ENCODE measurements around the gene SLC2A4.
A peak's percentile ranks its signal among the peaks of the same experiment; 100 is the strongest.

The SLC2A4 gene

DNA sequence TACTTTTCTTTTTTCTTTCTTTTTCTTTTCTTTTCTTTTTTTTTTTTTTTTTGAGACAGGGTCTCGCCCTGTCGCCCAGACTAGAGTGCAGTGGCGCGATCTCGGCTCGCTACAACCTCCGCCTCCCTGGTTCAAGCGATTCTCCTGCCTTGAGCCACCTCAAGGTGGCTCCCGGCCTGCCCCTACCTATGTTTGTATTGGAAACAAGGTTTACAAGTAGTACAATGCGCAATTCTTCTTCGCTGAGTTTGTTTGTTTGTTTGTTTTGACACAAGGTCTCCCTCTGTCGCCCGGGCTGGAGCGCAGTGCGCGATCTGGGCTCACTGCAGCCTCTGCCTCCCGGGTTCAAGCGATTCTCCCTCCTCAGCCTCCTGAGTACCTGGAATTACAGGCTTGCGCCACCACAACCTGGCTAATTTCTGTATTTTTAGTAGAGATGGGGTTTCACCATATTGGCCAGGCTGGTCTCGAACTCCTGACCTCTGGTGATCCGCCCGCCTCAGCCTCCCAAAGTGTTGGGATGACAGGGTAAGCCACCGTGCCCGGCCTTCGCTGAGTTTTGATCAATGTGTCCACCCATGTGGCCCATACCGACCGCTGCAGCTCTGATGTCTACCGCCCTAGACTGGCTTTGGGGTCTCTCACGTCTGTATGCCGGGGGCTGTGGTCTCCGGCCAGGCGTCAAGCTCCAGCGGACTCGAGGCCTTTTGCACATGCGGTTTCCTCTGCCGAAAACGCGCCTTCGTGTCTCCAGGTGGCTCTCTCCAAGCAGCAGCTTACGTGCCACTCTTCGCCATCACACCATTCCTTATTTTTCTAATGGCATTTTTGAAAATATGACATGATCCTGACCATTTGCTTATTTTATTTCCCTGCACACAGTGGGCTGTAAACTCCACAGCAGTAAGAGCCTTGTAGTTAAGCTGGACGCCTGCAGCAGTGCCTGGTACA lies 14.0 kb downstream of the SLC2A4 start:
- H3K27ac ChIP-seq = no peak overlapping the region
- peaks cover 0 to 16% (median 0%) of the 10 kb centered on the region in 11 experiments; a peak in 3 of 22 replicates for H4K20me1 ChIP-seq

DNA sequence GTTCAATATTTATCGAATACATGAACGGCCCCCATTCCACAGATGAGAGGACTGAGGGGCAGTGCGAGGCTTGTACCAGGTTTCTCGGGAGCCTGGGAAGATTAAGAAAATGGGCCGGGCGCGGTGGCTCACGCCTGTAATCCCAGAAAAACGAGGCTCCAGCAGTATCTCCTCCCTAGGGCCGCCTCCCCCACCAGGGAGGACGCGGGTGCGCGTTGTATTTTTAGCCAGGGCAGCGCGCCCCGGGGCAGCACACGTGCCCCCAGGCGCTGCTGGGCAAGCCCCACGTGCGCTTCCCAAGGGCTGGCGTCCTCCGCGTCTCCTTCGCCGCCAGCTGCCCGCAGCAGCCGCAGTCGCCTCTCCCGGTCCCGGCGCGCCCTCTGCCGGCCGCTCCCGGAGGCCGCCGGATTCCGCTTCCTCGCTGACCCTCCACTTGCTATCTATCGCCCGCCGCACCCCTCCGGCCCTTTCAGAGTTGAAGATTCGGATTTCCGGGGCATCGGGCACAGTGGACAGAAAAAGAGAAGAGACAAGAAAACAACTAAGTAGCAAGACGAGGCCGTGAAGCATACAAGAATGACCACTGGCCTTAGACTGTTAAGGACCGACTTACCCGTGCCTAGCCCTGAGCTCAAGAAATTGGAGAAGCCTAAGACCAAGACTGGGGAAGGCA lies 14.8 kb downstream of the SLC2A4 start:
- Histone ChIP-seq H3K27me3 (peaks cover 48 to 60% (median 52%) of the 10 kb centered on the region in 11 experiments), H3K9me3 (replicated peaks in 1 of 11) (no peaks in the 10 kb centered on the region), H3K4me1 (peaks cover 15 to 41% (median 37%) of the 10 kb centered on the region in 10 experiments), H3K9ac (peak overlapping the region in 5 of 11 experiments; percentile 33 to 52 (median 40); a peak in 7 of 22 replicates), H4K20me1 (peaks cover 0 to 16% (median 0%) of the 10 kb centered on the region in 11 experiments; a peak in 3 of 22 replicates), H3K4me2 (peak overlapping the region; percentile 74 to 90 (median 82)), H3K4me3 (peak overlapping the region in 1 of 10 experiments; percentile 37; a peak in 3 of 20 replicates), H3K36me3 (no peaks in the 10 kb centered on the region), H3K27ac (no peak overlapping the region)
- TF ChIP-seq Cebpa-rat (IDR thresholded peaks at IDR 0.05) = no peak

More for the DNA sequence above, 14.0 kb downstream of the SLC2A4 start:
- no peaks in the 10 kb centered on the region for H3K9me3 ChIP-seq (replicated peaks in 1 of 11)
- peak overlapping the region in 3 of 11 experiments; percentile 34 to 59 (median 35); a peak in 4 of 22 replicates for H3K9ac ChIP-seq
- TF ChIP-seq Cebpa-rat (IDR thresholded peaks at IDR 0.05) = no peak
- H3K4me1 ChIP-seq = peaks cover 15 to 41% (median 37%) of the 10 kb centered on the region in 10 experiments
- no peaks in the 10 kb centered on the region for H3K36me3 ChIP-seq
- H3K4me2 ChIP-seq = peak overlapping the region; percentile 76 to 90 (median 82)
- H3K27me3 ChIP-seq = peaks cover 51 to 69% (median 59%) of the 10 kb centered on the region in 11 experiments
- H3K4me3 ChIP-seq = peak overlapping the region in 9 of 10 experiments; percentile 18 to 62 (median 43); a peak in 10 of 20 replicates

GRCh38 chr17:7304179-7304578 lies 22.7 kb downstream of the SLC2A4 start:
- Histone ChIP-seq H3K4me1 (peaks cover 9 to 13% (median 11%) of the 10 kb centered on the region in 10 experiments), H3K36me3 (peaks cover 0 to 7% (median 2%) of the 10 kb centered on the region in 11 experiments; a peak in 17 of 22 replicates), H3K9me3 (replicated peaks in 1 of 11) (no peaks in the 10 kb centered on the region; a peak in 1 of 22 replicates), H3K9ac (no peak overlapping the region), H3K4me3 (no peak overlapping the region), H3K27me3 (no peaks in the 10 kb centered on the region), H4K20me1 (peaks cover 9 to 15% (median 11%) of the 10 kb centered on the region in 11 experiments), H3K27ac (no peak overlapping the region), H3K4me2 (no peak overlapping the region)
- TF ChIP-seq Cebpa-rat (IDR thresholded peaks at IDR 0.05) = no peak

DNA sequence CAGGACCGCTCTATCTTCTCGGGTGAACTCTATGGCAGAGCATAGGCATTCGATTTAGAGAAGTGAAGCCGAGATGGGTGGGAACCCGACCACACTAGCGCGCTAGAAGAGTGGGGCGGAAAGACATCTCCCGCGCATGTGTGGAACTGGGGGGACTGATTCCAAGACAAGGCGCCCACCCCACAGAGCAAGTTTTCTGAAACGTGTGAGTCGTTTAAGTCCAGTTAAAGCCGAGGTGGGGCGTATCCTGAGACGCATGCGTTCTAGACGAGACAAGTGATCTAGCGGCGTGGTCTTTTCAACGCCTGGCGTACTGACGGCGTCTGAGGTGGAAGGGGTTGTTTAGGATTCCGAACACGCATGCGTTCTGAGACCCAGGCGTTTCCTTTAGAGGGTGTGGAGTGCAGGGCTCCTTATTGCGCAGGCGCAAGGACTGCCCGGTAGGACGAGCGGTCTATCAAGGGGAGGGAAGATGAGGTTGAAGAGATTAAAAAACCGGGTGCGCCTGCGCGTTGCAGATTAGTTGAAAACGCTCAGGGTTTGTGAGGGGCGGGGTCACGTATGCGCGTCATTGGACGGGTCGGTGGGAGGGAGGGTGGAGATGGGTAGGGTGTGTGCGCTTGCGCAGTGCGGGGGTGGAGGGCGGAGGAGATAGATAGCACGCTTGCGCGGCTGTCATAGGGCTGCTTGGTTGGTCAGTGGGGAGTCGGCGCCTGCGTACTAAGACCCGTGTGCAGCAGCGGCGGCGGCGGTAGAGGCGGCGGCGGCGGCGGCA lies 25.6 kb downstream of the SLC2A4 start, which contains the start of gene EIF5A:
Gene EIF5A (plus strand): TSS at position 718 of the 775 bp plus-strand sequence. CDS start 2,008 bp downstream, outside the sequence.
- H3K4me1 ChIP-seq = peaks cover 34 to 42% (median 38%) of the 10 kb centered on the region in 10 experiments

DNA sequence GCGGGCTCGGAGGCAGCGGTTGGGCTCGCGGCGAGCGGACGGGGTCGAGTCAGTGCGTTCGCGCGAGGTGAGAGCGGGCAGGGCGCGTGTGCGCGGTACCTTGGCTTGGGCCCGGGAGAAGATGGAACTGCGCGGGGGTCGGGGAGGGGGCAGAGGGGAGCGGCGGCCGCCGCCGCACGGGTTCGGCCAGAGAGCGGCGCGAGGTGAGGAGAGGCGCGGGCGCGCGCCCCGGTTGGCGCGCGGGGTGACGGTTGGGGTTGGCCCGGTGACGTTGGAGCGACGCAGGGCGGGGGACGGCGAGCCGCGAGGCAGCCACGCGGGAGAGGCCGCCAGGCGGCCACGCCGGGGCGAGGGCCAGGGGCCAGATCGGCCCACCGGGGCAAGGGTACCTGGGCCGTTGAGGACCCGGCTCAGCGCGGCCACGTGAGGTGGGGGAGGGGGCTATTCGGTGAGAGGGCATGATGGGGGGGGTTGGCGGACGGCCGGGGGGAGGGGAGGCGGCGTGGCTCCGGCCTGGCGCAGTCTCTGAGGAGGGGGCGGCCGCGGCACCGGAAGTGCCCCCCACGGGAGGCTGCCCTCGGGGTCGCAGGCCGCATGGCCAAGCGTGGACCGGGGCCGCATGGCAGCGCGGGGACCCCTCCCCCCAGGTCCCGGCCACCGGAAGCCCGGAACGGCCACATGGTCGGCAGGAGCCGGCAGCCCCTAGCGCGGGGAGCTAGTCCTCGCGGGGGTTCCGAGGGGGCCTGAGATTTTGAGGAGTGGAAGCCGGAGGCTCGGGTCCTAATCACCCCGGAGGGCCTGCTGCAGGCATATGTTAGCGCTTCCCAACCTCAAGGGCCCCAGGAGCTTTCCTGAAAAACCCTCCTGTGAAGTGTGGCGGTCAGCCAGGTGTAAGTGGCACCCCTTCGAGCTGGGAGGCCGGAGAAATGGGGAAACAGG lies 26.4 kb downstream of the SLC2A4 start:
- H3K4me2 ChIP-seq = peak overlapping the region; percentile 81 to 99 (median 94)
- H3K4me3 ChIP-seq = peak overlapping the region; percentile 87 to 100 (median 93)
- H4K20me1 ChIP-seq = peaks cover 47 to 53% (median 49%) of the 10 kb centered on the region in 11 experiments
- no peaks in the 10 kb centered on the region for H3K27me3 ChIP-seq
- peak overlapping the region; percentile 93 to 99 (median 97) for H3K27ac ChIP-seq
- H3K36me3 ChIP-seq = peaks cover 37 to 45% (median 39%) of the 10 kb centered on the region in 11 experiments
- H3K9me3 ChIP-seq (replicated peaks in 1 of 11) = no peaks in the 10 kb centered on the region; a peak in 1 of 22 replicates
- H3K4me1 ChIP-seq = peaks cover 40 to 51% (median 46%) of the 10 kb centered on the region in 10 experiments
- no peak for TF ChIP-seq Cebpa-rat (IDR thresholded peaks at IDR 0.05)
- peak overlapping the region; percentile 94 to 100 (median 98) for H3K9ac ChIP-seq

More for the DNA sequence above, 25.6 kb downstream of the SLC2A4 start, which contains the start of gene EIF5A:
- Histone ChIP-seq H3K27ac (peak within 1 kb of the TSS; percentile 93 to 99 (median 97)), H3K27me3 (no peaks in the 10 kb centered on the region), H4K20me1 (peaks cover 39 to 44% (median 41%) of the 10 kb centered on the region in 11 experiments), H3K9ac (peak within 1 kb of the TSS; percentile 94 to 100 (median 98)), H3K36me3 (peaks cover 29 to 36% (median 31%) of the 10 kb centered on the region in 11 experiments), H3K4me3 (peak within 1 kb of the TSS; percentile 87 to 100 (median 93)), H3K4me2 (peak within 1 kb of the TSS; percentile 81 to 99 (median 94)), H3K9me3 (replicated peaks in 1 of 11) (no peaks in the 10 kb centered on the region; a peak in 1 of 22 replicates)
- no peak for TF ChIP-seq Cebpa-rat (IDR thresholded peaks at IDR 0.05)

DNA sequence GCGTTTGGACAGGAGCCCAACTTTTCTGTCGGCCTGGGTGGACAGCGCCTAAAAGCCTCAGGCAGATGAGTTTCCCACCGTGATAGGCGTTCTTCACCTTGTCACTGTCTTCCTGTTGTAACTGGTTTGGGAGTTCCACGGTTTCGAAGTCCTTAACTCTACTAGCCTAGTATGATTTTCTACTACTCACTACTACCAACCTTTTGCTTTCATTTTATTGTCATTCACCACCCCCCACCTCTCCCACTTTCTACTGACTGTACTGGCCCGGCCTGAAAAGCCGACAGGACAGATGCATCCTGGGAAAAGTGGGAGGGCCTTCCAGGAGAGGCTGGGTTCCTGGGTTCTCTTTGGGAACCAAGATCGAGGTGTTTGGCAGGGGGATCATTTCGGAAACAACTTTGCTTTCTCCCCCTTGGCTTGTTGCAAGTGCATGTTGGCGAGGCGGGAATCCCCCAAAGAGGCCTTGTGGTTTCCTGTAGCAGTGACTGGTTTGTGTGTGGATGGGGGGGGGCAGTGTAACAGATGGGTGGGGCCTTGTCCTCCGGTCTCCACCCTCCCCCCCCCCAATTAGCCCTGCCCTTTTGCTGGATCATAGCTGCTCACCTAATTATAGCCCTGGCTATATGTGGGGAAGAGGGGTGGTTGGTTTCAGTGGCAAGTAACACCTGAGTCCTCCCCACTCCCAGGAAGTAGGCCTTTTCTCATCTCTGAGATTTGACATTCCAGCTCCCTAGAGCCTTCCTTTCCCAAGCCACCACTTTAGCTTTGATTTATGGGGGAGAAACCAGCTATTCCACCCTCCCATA lies 27.3 kb downstream of the SLC2A4 start:
- no peak for TF ChIP-seq Cebpa-rat (IDR thresholded peaks at IDR 0.05)
- H3K9ac ChIP-seq = peak overlapping the region; percentile 94 to 100 (median 98)
- peaks cover 46 to 54% (median 48%) of the 10 kb centered on the region in 11 experiments for H3K36me3 ChIP-seq
- H3K4me1 ChIP-seq = peaks cover 49 to 60% (median 54%) of the 10 kb centered on the region in 10 experiments
- peak overlapping the region; percentile 87 to 100 (median 93) for H3K4me3 ChIP-seq
- peaks cover 56 to 61% (median 58%) of the 10 kb centered on the region in 11 experiments for H4K20me1 ChIP-seq
- H3K27ac ChIP-seq = peak overlapping the region; percentile 93 to 99 (median 97)
- H3K9me3 ChIP-seq (replicated peaks in 1 of 11) = no peaks in the 10 kb centered on the region; a peak in 1 of 22 replicates
- peak overlapping the region; percentile 81 to 99 (median 94) for H3K4me2 ChIP-seq
- H3K27me3 ChIP-seq = no peaks in the 10 kb centered on the region

Data from BLaER1 treated with 17β-estradiol and CSF1 and Interleukin-3, amounts not matched to agents 10 nM and 100 nM (cell line).